Mesodermal cell (in vitro differentiated cells): Measurements from ENCODE around the gene UHRF2.
A peak's percentile ranks its signal among the peaks of the same experiment; 100 is the strongest.

Experiments used
- H3K27ac ChIP-seq: 2 replicates; pipeline ENCODE4 v1.7.0; 2013; ENCODE audit warnings: mild to moderate bottlenecking, low read depth, low read length, moderate library complexity; ENCODE audit not compliant: severe bottlenecking
- H3K36me3 ChIP-seq: 2 replicates; pipeline ENCODE4 v1.7.1; 2013; ENCODE audit warnings: mild to moderate bottlenecking, low read length, moderate library complexity; ENCODE audit not compliant: control insufficient read depth, insufficient read depth
- H3K4me1 ChIP-seq: one replicate; pipeline ENCODE4 v1.7.1; 2013; ENCODE audit warnings: mild to moderate bottlenecking, low read length; ENCODE audit not compliant: insufficient read depth, control insufficient read depth, poor library complexity, severe bottlenecking
- H3K4me3 ChIP-seq: 2 replicates; pipeline ENCODE4 v1.7.0; 2013; ENCODE audit warnings: low read length, control low read depth, mild to moderate bottlenecking; ENCODE audit not compliant: insufficient read depth, poor library complexity, severe bottlenecking; ENCODE audit errors: extremely low read depth
- H3K9me3 ChIP-seq: 2 replicates; pipeline ENCODE4 v1.7.1; 2013; ENCODE audit warnings: mild to moderate bottlenecking, low read length, moderate library complexity; ENCODE audit not compliant: control insufficient read depth
- WGBS, 2 experiments: methylation state at CpG; one replicate each; pipeline ENCODE4 v1.1.5; 2013; ENCODE audit warnings: missing lambda C conversion rate in 2 of 2; ENCODE audit not compliant: insufficient coverage in 2 of 2; 5-methylcytosine and 5-hydroxymethylcytosine counted together

The UHRF2 gene

DNA sequence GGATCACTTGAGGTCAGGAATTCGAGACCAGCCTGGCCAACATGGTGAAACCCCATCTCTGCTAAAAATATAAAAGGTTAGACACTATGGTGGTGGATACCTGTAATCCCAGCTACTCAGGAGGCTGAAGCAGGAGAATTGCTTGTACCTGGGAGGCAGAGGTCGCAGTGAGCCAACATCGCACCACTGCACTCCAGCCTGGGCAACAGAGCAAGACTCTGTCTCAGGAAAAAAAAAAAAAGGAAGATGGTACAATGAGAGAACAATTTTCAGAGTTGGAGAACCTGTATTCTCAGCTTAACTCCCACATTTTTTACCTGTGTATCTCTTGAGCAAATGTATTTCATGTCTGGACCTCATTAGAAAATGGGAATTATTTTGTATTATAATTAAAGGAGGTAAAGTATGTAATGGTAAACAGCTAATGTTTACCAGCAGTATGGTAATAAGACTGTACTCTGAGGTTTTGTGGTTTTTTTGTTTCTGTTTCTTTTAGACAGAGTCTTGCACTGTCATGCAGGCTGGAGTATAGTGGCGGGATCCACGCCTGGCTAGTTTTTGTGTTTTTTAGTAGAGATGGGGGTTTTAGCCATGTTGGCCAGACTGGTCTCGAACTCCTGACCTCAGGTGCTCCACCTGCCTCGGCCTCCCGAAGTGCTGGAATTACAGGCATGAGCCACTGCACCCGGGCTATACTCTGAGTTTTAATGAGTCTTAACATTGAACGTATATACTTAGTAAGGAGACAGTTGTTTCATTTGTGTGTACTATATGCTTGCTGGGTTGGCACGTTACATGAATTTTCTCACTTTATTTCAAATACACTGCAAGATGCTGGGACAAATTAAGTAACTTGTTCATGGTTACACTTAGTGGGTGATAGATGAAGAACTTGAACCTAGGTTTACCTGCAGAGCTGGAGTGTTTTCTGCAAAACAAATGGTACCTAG is 16.2 kb downstream of the UHRF2 start:
- WGBS, 2 experiments = 90 to 93% methylated on average over 5 to 8 of the region's 11 CpGs

DNA sequence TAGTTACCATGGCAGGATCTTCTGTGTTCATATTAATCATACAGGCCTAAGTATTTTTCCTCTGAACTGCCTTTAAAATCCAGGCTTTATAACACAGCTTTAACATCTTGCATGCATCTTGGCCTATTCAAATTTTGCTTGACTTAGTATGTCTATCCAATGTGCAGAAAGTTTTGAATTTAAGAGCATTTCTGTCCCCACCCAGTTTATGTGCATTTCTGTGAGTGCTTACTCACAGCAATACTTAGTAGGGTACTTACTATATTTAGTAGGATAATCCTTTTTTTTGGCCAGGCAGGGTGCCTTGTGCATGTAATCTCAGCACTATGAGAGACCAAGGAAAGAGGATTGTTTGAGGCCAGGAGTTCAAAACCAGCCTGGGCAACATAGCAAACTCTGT is 18.0 kb downstream of the UHRF2 start:
- Histone ChIP-seq H3K4me3 (no peak overlapping the region), H3K4me1 (no peaks in the 10 kb centered on the region), H3K9me3 (no peaks in the 10 kb centered on the region), H3K27ac (no peak overlapping the region), H3K36me3 (peaks cover 41% of the 10 kb centered on the region)

More for the DNA sequence above, 16.2 kb downstream of the UHRF2 start:
- Histone ChIP-seq H3K4me3 (no peak overlapping the region), H3K4me1 (no peaks in the 10 kb centered on the region), H3K9me3 (no peaks in the 10 kb centered on the region), H3K36me3 (peaks cover 38% of the 10 kb centered on the region), H3K27ac (no peak overlapping the region)

DNA sequence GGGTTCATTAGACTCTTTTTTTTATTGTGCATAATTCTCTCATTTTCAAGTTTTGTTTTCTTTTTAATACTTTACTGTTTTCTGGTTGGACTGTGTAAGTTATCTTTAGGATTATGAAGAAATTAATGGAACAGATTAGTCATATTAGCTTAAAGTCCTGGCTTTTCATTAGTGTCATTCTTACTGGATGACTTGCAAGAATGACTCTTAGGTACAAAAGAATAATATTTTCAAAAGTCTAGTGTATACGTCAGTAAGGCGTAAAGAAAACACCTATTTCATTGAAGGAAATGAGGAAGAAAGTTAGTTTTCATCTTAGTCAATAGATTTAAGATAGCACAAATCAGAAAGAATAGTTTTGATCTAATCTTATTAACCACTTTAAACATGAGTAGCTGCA is 20.4 kb downstream of the UHRF2 start:
- Histone ChIP-seq H3K9me3 (no peaks in the 10 kb centered on the region), H3K27ac (no peak overlapping the region), H3K36me3 (peaks cover 37% of the 10 kb centered on the region), H3K4me1 (no peaks in the 10 kb centered on the region), H3K4me3 (no peak overlapping the region)
- WGBS, 2 experiments = no CpG with 5 or more reads among the region's 2 CpGs

DNA sequence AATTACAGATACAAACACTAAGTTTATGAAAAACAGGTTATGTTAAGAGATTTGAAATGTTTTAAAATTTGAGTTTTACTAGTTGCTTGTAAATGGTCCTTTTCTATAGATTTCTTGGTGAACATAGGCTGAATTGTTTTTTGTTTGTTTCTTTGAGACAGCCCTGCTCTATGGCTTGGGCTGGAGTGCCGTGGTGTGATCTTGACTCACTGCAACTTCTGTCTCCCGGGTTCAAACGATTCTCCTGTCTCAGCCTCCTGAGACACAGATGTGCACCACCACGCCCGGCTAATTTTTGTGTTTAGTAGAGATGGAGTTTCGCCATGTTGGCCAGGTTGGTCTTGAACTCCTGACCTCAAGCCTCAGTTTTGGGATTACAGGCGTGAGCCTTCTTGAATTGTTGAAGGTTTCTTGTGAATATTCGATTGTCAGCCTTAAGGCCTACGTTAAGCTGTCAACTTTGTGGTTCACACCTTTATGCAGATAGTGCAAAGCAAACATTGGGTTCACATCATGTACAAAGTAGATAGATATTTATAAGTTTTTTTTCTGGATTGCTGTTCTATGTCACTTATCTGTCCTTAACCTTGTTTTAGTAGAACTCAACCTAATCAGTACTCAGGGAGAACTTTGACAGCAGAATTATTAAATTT is 26.2 kb downstream of the UHRF2 start:
- H3K4me1 ChIP-seq = no peaks in the 10 kb centered on the region
- peaks cover 45% of the 10 kb centered on the region for H3K36me3 ChIP-seq
- WGBS, 2 experiments = 89 to 97% methylated on average over 7 to 9 of the region's 9 CpGs
- H3K9me3 ChIP-seq = no peaks in the 10 kb centered on the region
- no peak overlapping the region for H3K4me3 ChIP-seq
- H3K27ac ChIP-seq = no peak overlapping the region

DNA sequence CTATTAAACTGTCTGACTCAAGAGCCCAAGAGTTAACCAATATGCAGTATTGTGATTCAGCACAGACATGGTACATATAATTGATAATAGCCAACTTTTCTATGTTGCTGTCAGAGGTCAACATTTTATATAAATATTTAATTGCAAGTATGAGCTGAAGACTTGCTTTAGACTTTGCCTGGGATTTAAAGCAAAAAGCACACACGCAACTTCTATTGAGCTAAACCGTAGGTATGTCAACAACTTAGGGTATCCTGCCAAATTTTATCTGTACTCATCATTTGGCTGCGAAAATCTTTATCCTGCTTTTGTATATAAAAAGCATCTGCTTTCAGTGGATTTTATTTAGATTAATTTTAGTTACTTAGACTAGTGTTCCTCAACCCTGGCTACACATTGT is 27.4 kb downstream of the UHRF2 start:
- H3K4me1 ChIP-seq = no peaks in the 10 kb centered on the region
- WGBS, 2 experiments = 90 to 100% methylated on average over 2 of the region's 3 CpGs
- no peak overlapping the region for H3K4me3 ChIP-seq
- no peaks in the 10 kb centered on the region for H3K9me3 ChIP-seq
- H3K36me3 ChIP-seq = peaks cover 47% of the 10 kb centered on the region
- H3K27ac ChIP-seq = no peak overlapping the region

DNA sequence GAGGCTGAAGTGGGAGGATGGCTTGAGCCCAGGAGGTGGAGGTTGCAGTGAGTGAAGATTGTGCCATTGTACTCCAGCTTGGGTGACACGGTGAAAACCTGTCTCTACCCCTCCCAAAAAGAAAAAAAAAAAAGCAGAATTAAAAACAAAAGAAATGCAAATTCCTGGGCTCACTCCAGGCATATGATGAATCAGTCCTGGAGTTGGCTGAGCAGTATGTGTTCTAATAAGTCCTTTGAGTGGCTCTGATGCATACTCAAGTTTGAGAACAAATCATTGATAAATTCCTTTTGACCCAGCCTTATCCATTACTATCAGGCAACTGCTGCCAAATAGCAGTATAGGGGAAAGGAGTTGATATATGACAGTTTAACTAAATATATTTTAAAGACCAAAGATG is 28.3 kb downstream of the UHRF2 start:
- no peaks in the 10 kb centered on the region for H3K4me1 ChIP-seq
- no peak overlapping the region for H3K4me3 ChIP-seq
- WGBS, 2 experiments = no CpG with 5 or more reads among the region's 1 CpG
- H3K27ac ChIP-seq = no peak overlapping the region
- peaks cover 49% of the 10 kb centered on the region for H3K36me3 ChIP-seq
- H3K9me3 ChIP-seq = no peaks in the 10 kb centered on the region

DNA sequence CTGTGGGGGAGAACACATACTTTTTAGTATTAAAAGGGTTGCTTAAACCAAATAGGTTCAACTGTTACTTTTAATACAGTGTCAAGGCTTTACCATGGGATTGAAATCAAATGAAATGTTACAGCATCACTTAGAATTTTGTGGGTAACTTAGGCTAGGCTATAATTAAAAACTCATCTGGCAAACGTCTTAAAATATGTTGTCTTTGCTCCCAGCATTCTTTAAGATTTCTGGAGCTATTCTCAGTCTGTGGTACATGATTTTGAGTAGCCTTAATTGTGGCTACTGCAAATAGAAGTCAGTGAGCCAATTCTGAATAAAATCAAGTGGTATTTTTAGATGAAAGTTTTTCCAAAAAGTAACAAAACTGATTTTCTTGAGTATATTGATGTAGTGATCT is 30.7 kb downstream of the UHRF2 start:
- Histone ChIP-seq H3K4me1 (peaks cover 7% of the 10 kb centered on the region), H3K27ac (no peak overlapping the region), H3K4me3 (no peak overlapping the region), H3K9me3 (no peaks in the 10 kb centered on the region), H3K36me3 (peaks cover 41% of the 10 kb centered on the region)
- WGBS, 2 experiments = 100% methylated on average over 1 of the region's 1 CpG; no CpG with 5 or more reads in 1 of the 2 experiments

DNA sequence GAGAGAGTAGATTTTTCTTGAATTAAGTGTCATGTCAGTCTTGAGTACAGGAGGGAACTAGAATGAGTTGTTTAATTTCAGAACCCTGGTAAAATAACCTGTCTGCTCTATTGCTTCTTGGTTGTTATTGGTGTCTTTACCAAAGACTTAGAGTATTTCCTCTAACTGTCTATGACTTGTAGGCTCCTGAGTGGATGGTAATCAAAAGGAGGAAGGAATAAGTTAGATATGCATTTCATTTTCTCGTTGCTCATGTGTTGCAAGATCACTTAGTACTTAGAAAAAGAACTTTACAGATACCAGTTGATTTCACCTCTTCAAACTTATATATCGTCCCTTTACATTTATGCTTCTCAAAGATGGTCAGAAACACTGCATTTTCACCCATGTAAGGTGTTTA is 31.1 kb downstream of the UHRF2 start:
- WGBS, 2 experiments = 100% methylated on average over 1 of the region's 2 CpGs; no CpG with 5 or more reads in 1 of the 2 experiments
- H3K27ac ChIP-seq = no peak overlapping the region
- H3K4me3 ChIP-seq = no peak overlapping the region
- H3K4me1 ChIP-seq = peaks cover 10% of the 10 kb centered on the region
- no peaks in the 10 kb centered on the region for H3K9me3 ChIP-seq
- peaks cover 38% of the 10 kb centered on the region for H3K36me3 ChIP-seq

DNA sequence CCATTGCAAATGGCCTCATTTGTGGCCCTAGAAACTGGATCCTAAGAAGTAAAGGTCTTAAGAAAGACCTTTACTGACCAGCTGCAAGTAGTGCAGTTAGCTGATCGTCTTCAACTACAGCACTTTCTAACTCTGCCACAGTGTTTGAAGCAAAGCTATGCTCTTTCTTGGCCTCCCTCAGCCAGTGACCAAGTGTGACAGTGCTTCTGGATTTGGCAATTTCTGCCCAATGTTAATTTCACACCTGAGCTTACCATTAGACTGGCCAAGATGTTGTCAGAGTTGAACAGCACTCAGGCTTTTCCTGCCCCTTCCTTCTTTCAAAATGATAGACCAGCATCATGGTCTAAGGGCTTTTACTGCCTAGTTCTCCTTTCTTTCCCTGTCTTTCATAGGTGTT is 36.1 kb downstream of the UHRF2 start:
- Histone ChIP-seq H3K4me1 (peaks cover 19% of the 10 kb centered on the region), H3K4me3 (no peak overlapping the region), H3K36me3 (peaks cover 31% of the 10 kb centered on the region), H3K9me3 (no peaks in the 10 kb centered on the region), H3K27ac (no peak overlapping the region)
- WGBS, 2 experiments = 88 to 100% methylated on average over 1 of the region's 1 CpG

DNA sequence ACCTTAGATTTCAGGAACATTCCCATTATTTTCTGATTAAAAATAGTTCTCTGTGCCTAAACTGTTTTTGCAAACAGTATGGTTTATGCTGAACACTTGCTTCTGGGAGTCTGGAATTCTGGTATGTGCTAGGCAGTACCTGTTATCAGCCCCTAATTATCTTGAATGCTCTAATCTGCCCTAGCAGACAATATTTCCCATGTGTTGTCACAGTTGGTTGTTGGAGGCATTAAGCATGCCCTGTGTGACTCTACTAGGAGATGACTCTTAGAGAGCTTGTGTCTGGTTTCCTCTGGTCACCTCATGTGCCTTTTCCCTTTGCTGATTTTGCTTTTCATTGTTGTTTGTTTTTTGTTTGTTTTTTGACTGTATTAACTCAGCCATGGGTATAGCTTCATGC is 36.6 kb downstream of the UHRF2 start:
- Histone ChIP-seq H3K27ac (peak overlapping the region; percentile 41), H3K4me1 (peaks cover 19% of the 10 kb centered on the region), H3K4me3 (no peak overlapping the region), H3K9me3 (no peaks in the 10 kb centered on the region), H3K36me3 (peaks cover 27% of the 10 kb centered on the region)
